ENCODE measurements around the gene CLDN7. TPM values are rescaled to one million over a fixed set of nuclear protein-coding genes. Genes with fewer than 3 reads are reported as not detected.

The CLDN7 gene
- total RNA-seq, 4 donors from 2014 or later, result 108 to 161 (median 144) TPM

DNA sequence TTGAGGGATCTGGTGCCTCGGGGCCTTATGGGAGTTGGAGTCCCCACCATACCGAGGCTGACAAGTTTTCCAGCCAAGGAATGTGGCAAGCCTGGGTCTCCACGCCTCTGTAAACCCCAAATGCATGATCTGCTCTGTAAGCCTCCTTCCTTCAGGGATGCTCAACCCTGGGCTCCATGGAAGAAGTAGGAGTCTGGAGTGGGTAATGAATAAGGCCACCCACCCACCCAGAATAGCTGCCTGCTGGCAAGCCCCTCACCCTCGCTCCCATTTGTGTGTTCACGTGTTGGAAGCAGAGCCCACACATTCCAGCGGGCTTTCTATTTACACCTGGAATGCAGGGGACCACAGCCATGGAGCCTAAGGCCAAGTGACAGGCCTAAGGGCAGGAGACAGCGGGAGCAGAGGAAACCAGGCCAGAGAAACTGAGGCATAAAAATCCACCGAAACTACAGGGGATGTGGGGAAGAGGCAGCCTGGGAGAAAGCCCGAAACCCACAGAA is 47.1 kb downstream of the CLDN7 start:
- WGBS, 2 donors, result 31 to 42% methylated on average over 8 of the region's 9 CpGs
- Histone ChIP-seq H3K9me3 (no peaks in the 10 kb centered on the region), H3K27ac (peak overlapping the region in 1 of 3 donors; percentile 38), H3K27me3 (no peaks in the 10 kb centered on the region), H3K4me1 (peaks cover 25 to 59% of the 10 kb centered on the region in 2 donors), H3K4me3 (replicated peaks in 1 of 3) (peak overlapping the region in 1 of 3 donors; percentile 35), H3K36me3 (no peaks in the 10 kb centered on the region)
- DNase-seq, result no peak
- intact Hi-C loops (cut with DNase I), result no loop called here
- no peak for TF ChIP-seq POLR2A (IDR thresholded peaks at IDR 0.05)
- TF ChIP-seq, protein P1, sequence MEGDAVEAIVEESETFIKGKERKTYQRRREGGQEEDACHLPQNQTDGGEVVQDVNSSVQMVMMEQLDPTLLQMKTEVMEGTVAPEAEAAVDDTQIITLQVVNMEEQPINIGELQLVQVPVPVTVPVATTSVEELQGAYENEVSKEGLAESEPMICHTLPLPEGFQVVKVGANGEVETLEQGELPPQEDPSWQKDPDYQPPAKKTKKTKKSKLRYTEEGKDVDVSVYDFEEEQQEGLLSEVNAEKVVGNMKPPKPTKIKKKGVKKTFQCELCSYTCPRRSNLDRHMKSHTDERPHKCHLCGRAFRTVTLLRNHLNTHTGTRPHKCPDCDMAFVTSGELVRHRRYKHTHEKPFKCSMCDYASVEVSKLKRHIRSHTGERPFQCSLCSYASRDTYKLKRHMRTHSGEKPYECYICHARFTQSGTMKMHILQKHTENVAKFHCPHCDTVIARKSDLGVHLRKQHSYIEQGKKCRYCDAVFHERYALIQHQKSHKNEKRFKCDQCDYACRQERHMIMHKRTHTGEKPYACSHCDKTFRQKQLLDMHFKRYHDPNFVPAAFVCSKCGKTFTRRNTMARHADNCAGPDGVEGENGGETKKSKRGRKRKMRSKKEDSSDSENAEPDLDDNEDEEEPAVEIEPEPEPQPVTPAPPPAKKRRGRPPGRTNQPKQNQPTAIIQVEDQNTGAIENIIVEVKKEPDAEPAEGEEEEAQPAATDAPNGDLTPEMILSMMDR (IDR thresholded peaks at IDR 0.05), result no peak

DNA sequence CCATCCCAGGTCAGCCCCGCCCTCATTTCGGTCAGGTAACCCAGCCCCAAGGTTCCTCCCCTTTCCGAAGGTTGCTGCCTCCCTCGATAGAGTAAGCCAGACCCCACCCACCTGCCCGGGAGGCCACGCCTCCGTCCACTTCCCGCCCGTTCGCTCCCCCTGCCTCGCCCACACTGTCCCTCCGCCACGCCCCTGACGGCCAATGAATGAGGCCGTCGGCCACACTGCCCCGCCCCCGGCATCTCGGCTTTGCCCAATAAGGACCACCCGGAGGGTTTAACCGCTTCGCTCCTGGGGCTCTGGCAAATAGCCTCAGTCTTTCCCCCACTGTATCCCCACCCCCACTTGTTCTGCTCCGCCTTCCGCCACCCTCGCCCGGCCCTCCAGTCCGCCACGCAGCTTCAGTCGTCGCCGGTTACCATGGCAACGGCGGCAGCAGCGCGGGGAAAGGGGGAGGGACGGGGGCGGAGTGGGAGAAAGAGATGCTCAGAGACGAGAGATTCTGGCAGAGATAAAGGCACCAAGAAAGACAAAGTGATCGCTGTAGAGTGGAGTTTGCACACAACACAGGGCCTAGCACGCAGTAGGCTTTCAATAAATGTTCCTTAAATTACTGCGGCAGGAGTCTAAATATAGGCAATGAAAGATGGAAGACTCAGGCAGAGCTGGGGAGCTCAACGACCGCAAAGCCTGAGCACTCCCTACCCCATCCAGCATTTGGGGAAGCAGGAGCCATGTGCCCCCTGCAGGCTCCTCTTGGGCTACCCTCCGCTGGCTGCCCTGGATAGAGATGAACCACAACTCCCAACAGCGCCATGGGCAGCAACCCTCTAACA is 47.8 kb downstream of the CLDN7 start:
- Histone ChIP-seq H3K27me3 (no peaks in the 10 kb centered on the region), H3K27ac (peak overlapping the region in 2 of 3 donors; percentile 31 to 68), H3K9me3 (no peaks in the 10 kb centered on the region), H3K36me3 (no peaks in the 10 kb centered on the region), H3K4me1 (peaks cover 25 to 59% of the 10 kb centered on the region in 2 donors), H3K4me3 (replicated peaks in 1 of 3) (peak overlapping the region in 2 of 3 donors; percentile 19 to 35)
- peak; percentile 96 to 98 for DNase-seq
- TF ChIP-seq, protein P1 (IDR thresholded peaks at IDR 0.05), result peak in 5 of 6 experiments; percentile 13 to 47 (median 37)
- TF ChIP-seq POLR2A (IDR thresholded peaks at IDR 0.05), result no peak
- intact Hi-C loops (cut with DNase I), result no loop called here
- WGBS, 2 donors, result 1% methylated on average over 40 to 43 of the region's 45 CpGs

DNA sequence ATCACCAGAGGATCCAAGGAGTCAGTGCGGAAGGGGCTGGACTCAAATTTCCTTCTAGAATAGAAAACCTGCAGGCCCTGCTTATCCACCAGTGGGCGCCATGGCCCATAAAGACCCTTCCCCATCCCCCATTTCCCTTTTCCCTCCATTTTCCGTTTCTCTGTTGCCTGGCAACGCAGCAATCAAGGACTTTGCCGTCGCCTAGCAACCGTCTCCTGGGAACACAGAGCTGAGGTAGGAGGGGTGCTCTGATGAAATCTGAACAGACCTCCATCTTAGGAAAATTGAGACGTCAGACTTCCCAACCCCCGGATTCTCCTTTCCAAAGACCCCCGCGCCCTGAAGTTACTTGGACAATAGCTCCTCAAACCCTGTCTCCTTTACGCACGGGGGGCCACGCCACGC is 48.4 kb downstream of the CLDN7 start:
- Histone ChIP-seq H3K27ac (peak overlapping the region in 1 of 3 donors; percentile 68), H3K4me3 (replicated peaks in 1 of 3) (peak overlapping the region in 1 of 3 donors; percentile 35), H3K4me1 (peaks cover 25 to 53% of the 10 kb centered on the region in 2 donors), H3K9me3 (no peaks in the 10 kb centered on the region), H3K36me3 (no peaks in the 10 kb centered on the region), H3K27me3 (no peaks in the 10 kb centered on the region)
- peak; percentile 50 to 69 for DNase-seq
- WGBS, 2 donors, result 3 to 6% methylated on average over 15 of the region's 15 CpGs
- TF ChIP-seq POLR2A (IDR thresholded peaks at IDR 0.05), result no peak
- TF ChIP-seq, protein P1 (IDR thresholded peaks at IDR 0.05), result peak in 3 of 6 experiments; percentile 35 to 37 (median 37)
- intact Hi-C loops (cut with DNase I), result no loop called here

DNA sequence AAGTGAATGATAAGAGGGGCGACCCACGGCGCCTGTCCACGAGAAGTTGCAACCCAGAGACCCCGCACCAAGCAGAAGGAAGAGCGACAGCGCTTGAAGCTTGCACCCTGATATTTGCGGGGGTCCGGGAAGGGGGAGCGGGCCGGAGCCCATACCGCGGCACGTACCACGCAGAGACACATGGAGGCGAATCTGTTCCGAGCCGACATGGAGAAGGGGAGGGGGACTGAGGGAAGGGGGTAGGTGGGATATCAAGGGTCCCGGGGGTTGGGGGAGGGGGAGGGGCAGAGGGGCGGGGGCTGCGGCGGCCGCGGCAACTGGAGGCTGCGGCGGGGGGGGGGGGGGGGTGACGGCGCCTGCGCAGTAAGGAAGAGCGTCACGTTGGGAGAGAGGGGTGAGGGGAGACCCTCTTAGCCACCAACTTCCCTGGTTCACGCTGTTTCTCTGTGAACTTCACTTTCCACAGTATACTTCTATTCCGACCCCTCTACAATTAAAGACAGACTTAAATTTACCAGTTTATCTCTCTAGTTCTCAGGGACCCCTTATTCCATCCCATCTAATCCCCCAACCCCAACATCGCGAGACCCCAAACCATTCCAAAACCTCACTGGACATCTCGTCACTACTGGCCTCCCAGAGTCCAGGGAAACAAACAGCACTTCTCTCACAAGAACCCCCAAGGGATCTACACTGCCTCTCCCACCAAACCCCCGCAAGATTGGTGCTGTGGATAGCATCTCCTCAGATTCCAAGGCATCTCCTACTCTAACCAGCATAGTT is 50.6 kb downstream of the CLDN7 start:
- Histone ChIP-seq H3K4me1 (peaks cover 13 to 35% of the 10 kb centered on the region in 2 donors), H3K4me3 (replicated peaks in 1 of 3) (no peak overlapping the region)

More for the DNA sequence above, 50.6 kb downstream of the CLDN7 start:
- TF ChIP-seq, protein P1 (IDR thresholded peaks at IDR 0.05), result no peak
- no peak for TF ChIP-seq POLR2A (IDR thresholded peaks at IDR 0.05)
- no peaks in the 10 kb centered on the region for H3K9me3 ChIP-seq
- no peaks in the 10 kb centered on the region for H3K36me3 ChIP-seq
- intact Hi-C loops (cut with DNase I), result no loop called here
- DNase-seq, result no peak
- whole genome bisulfite sequencing, 2 donors, result 33 to 42% methylated on average over 27 to 35 of the region's 37 CpGs
- no peak overlapping the region for H3K27ac ChIP-seq
- H3K27me3 ChIP-seq, result no peaks in the 10 kb centered on the region

MicroRNAs within 50 kb of the gene (microRNA counts, 767-probe panel; counts per million panel counts)
- microRNA hsa-miR-324-3p, result 0 counts per million in 2 donors
- microRNA hsa-miR-324-5p, result 2,758 to 5,100 counts per million in 2 donors

Small RNA genes lying within 50 kb of the gene (microRNA-seq; reads per million reads assigned to microRNA genes)
- gene MIR324, result 994 reads per million, percentile 81 among the genes with 10 or more reads in this experiment

Small RNA genes lying within 50 kb of the gene (small RNA-seq; reads per million reads assigned to genes)
- gene MIR324 (0.66 reads per million), gene RF00019 (not detected)

Other genes with a start within 250 kb of the CLDN7 start
- gene RNASEK, start 249.9 kb downstream of the CLDN7 start, total RNA-seq, result 100 to 1,000 TPM; 134 to 297 (median 200) TPM
- gene BCL6B, start 239.4 kb downstream of the CLDN7 start, total RNA-seq, result 10 to 100 TPM in 2 of 4 donors, 1 to 10 TPM in 2; 3.1 to 18.9 (median 7.6) TPM
- 1 to 10 TPM; 1.2 to 6.7 (median 4.1) TPM for gene SLC16A13, start 226.5 kb downstream of the CLDN7 start, total RNA-seq
- 10 to 100 TPM in 3 of 4 donors, 1 to 10 TPM in 1; 5.4 to 43.9 (median 18.8) TPM for gene SLC16A11, start 218.4 kb downstream of the CLDN7 start, total RNA-seq
- gene CLEC10A, start 182.2 kb downstream of the CLDN7 start, total RNA-seq, result 1 to 10 TPM in 3 of 4 donors, under 1 TPM in 1; 0.59 to 3.9 (median 2.1) TPM
- 1 to 10 TPM in 1 of 4 donors, not detected in 3; 1.0 TPM for gene ASGR2, start 147.7 kb downstream of the CLDN7 start, total RNA-seq
- 1 to 10 TPM in 3 of 4 donors, not detected in 1; 3.0 to 6.5 (median 3.3) TPM for gene ASGR1, start 83.1 kb downstream of the CLDN7 start, total RNA-seq
- 10 to 100 TPM in 2 of 4 donors, 1 to 10 TPM in 2; 6.8 to 21.5 (median 12.4) TPM for gene DLG4, start 42.6 kb downstream of the CLDN7 start, total RNA-seq
- gene ACADVL, start 42.5 kb downstream of the CLDN7 start, total RNA-seq, result 1,000 to 10,000 TPM in 1 of 4 donors, 100 to 1,000 TPM in 3; 581 to 1,743 (median 795) TPM
- gene DVL2, start 28.0 kb downstream of the CLDN7 start, total RNA-seq, result 10 to 100 TPM; 45.3 to 68.6 (median 49.0) TPM
- 10 to 100 TPM; 19.8 to 39.5 (median 35.8) TPM for gene PHF23, start 23.0 kb downstream of the CLDN7 start, total RNA-seq
- 100 to 1,000 TPM; 112 to 840 (median 273) TPM for gene GABARAP, start 20.0 kb downstream of the CLDN7 start, total RNA-seq
- 10 to 100 TPM; 35.1 to 70.4 (median 48.4) TPM for gene CTDNEP1, start 10.7 kb downstream of the CLDN7 start, total RNA-seq
- gene ELP5, start 10.3 kb downstream of the CLDN7 start, total RNA-seq, result 10 to 100 TPM; 27.4 to 49.0 (median 33.0) TPM
- 10 to 100 TPM in 1 of 4 donors, 1 to 10 TPM in 3; 2.5 to 14.6 (median 3.9) TPM for gene SLC2A4, start 19.2 kb upstream of the CLDN7 start, total RNA-seq
- 1 to 10 TPM; 1.2 to 4.1 (median 2.1) TPM for gene YBX2, start 32.2 kb upstream of the CLDN7 start, total RNA-seq
- 100 to 1,000 TPM; 135 to 210 (median 144) TPM for gene EIF5A, start 45.1 kb upstream of the CLDN7 start, total RNA-seq
- gene GPS2, start 52.9 kb upstream of the CLDN7 start, total RNA-seq, result 100 to 1,000 TPM in 2 of 4 donors, 10 to 100 TPM in 2; 69.5 to 130 (median 100) TPM
- 10 to 100 TPM; 18.5 to 32.8 (median 22.5) TPM for gene NEURL4, start 66.9 kb upstream of the CLDN7 start, total RNA-seq
- gene ACAP1, start 74.1 kb upstream of the CLDN7 start, total RNA-seq, result 1 to 10 TPM in 3 of 4 donors, under 1 TPM in 1; 0.89 to 7.1 (median 3.8) TPM
- 10 to 100 TPM in 3 of 4 donors, 1 to 10 TPM in 1; 6.6 to 20.4 (median 18.7) TPM for gene KCTD11, start 89.7 kb upstream of the CLDN7 start, total RNA-seq
- not detected for gene TMEM95, start 92.7 kb upstream of the CLDN7 start, total RNA-seq
- 10 to 100 TPM; 11.0 to 30.2 (median 15.9) TPM for gene TNK1, start 118.6 kb upstream of the CLDN7 start, total RNA-seq
- gene PLSCR3, start 132.0 kb upstream of the CLDN7 start, total RNA-seq, result 10 to 100 TPM; 18.3 to 21.6 (median 19.9) TPM
- 100 to 1,000 TPM in 1 of 4 donors, 10 to 100 TPM in 3; 27.8 to 133 (median 35.2) TPM for gene TMEM256, start 141.6 kb upstream of the CLDN7 start, total RNA-seq
- 1 to 10 TPM; 2.2 to 6.3 (median 4.7) TPM for gene NLGN2, start 145.4 kb upstream of the CLDN7 start, total RNA-seq
- gene SPEM1, start 157.8 kb upstream of the CLDN7 start, total RNA-seq, result not detected
- gene SPEM2, start 163.1 kb upstream of the CLDN7 start, total RNA-seq, result under 1 TPM in 1 of 4 donors, not detected in 3; 0.40 TPM
- gene SPEM3, start 166.4 kb upstream of the CLDN7 start, total RNA-seq, result not detected
- gene TMEM102, start 173.0 kb upstream of the CLDN7 start, total RNA-seq, result 10 to 100 TPM; 11.3 to 19.4 (median 16.4) TPM
- 10 to 100 TPM in 3 of 4 donors, 1 to 10 TPM in 1; 4.3 to 12.1 (median 10.5) TPM for gene FGF11, start 177.0 kb upstream of the CLDN7 start, total RNA-seq
- gene CHRNB1, start 182.6 kb upstream of the CLDN7 start, total RNA-seq, result 10 to 100 TPM; 13.4 to 29.2 (median 19.8) TPM
- 10 to 100 TPM; 58.5 to 85.2 (median 79.9) TPM for gene ZBTB4, start 217.2 kb upstream of the CLDN7 start, total RNA-seq
- not detected for gene SLC35G6, start 219.0 kb upstream of the CLDN7 start, total RNA-seq
- gene POLR2A, start 221.9 kb upstream of the CLDN7 start, total RNA-seq, result 100 to 1,000 TPM in 2 of 4 donors, 10 to 100 TPM in 2; 47.6 to 125 (median 82.2) TPM

Measured in thyroid gland (tissue), 4 donors.